GM18499 (cell line): Measurements from ENCODE around the gene REG3G.
"Not testable (repeated sequence)": the region's sequence is repeated elsewhere in the genome, so short reads cannot be mapped to it uniquely, and the experiment has no call there.

Experiments
- ATAC-seq: cut with Tn5 transposase; IDR thresholded peaks from one replicate; pipeline ENCODE4 v1.9.1; 2021; ENCODE audit warnings: moderate number of reproducible peaks; ENCODE audit not compliant: insufficient read depth, unreplicated experiment

Gene REG3G

DNA sequence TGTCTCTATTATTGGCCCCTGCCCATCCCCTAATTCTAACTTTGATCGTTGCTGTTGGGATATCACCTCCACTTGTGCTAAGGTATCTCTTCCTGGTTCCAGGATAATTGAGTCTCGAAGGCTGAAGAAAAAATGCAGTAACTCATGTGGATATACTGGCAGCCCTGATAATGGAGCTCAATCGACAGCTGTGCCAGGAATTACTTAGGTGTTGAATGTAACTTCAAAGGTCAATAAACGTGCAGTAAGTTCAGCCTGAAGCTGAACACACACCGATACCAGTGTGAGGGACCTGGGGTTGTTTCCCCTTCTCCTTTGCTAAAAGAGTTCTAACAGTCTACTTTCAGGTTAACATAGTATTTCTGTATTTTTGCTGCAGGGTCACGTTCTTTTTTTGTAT, 11.9 kb upstream of the REG3G start:
- no peak for ATAC-seq

GRCh38 chr2:79016342-79016741, 9.2 kb upstream of the REG3G start:
- no peak for ATAC-seq

DNA sequence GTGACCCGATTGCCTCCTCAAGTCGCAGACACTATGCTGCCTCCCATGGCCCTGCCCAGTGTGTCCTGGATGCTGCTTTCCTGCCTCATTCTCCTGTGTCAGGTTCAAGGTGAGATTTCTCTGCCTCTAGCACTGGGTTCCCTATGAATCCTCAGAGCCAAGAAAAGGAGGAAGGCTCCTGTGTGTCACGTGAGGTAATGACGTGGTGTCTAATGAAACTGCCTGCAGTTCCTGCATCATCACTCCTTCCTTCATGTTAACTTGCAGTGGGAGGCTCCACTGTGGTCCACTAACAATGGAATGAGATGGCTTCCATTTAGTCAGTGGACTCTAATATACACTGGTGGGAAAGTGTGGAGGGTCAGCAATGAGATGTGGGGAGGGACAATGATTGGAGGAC, 559 bp downstream of the REG3G start:
- no peak for ATAC-seq

DNA sequence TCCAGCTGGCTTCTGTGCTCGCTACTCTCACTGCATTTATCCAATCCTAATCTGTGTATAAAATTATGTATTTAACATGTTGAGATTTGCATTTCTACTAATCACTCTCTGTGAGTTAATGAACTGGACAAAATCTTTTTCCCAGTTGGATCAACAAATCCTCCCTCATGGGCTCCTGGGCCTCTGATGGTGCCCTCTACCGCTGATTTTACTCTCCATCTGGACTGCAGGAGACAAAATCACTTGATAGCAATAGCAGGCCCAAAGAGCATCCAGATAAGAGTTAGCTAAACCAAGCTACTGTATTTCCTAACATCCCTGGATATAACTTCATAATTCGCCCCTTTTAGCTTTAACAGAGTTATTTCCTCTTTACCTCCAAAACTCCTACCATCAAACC, 14.4 kb downstream of the REG3G start:
- no peak for ATAC-seq

DNA sequence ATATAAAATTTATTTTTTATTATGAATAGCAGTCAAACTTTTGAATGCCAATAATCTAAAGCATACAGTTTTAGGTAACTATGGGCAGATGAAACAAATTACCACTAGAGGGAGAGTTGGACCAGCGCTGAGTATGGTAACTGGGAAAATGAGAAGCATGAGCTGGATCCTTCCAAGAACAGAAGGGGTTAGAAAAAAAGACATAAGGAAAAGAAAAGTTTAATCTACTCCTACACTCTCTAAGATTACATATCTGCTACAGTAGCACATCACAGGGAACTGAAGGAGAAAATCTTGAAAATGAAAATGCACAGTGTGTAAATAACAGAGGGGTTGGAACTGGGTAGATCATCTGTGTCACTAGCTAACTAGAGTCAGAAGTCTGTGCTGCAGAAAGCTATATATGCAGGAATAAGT, 15.5 kb downstream of the REG3G start:
- ATAC-seq, result no peak

DNA sequence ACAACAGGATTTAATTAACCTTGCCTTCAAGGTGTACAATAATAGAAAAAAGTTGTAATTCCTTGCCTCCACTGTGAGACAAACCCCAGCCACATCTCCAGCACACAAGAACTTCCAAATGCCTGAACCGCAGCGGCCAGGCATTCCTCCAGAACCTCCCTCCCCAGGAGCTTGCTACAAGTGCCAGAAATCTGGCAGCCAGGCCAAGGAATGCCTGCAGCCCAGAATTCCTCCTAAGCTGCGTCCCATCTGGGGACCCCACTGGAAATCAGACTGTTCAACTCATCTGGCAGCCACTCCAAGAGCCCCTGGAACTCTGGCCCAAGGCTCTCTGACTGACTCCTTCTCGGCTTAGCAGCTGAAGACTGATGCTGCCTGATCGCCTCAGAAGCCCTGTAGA, 28.0 kb downstream of the REG3G start:
- ATAC-seq, result not testable (repeated sequence)

GRCh38 chr2:79054769-79055168, 29.3 kb downstream of the REG3G start:
- ATAC-seq, result not testable (repeated sequence)

GRCh38 chr2:79065201-79065600, 39.7 kb downstream of the REG3G start:
- ATAC-seq, result no peak

DNA sequence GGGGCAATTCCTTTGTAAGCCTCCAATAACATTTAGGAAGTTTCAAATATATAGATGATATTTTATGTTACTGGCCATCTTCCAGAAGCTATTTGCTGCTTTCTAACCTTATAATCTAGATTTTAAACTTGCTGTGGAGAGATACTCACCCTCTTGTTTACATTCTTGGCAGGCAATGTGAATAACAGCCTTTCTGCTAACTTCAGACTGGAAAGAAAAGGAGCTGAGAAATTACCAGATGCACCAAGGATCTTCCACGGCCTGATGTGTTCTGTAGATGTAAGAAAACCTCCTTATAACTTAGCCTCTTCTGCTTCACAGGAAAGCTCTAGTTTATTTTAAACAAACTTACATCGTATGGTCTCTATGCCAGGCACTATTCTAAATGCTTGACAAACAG, 45.6 kb downstream of the REG3G start:
- no peak for ATAC-seq
